Endothelial cell (in vitro differentiated cells): Measurements from ENCODE around the gene LRRC57. TPM values are rescaled to one million over a fixed set of nuclear protein-coding genes. Genes with fewer than 3 reads are reported as not detected.

Experiments used
- DNase-seq: peaks from one replicate; pipeline ENCODE4 v3.0.0; 2021; ENCODE audit warnings: low spot score
- H3K27ac Mint-ChIP-seq: one replicate; pipeline ENCODE4 v1.8.0; 2021; ENCODE audit warnings: mixed read lengths, inconsistent platforms; ENCODE audit not compliant: unreplicated experiment
- H3K27me3 Mint-ChIP-seq: one replicate; pipeline ENCODE4 v1.8.0; 2021; ENCODE audit warnings: mild to moderate bottlenecking, moderate library complexity, mixed read lengths, inconsistent platforms; ENCODE audit not compliant: unreplicated experiment
- H3K36me3 Mint-ChIP-seq: one replicate; pipeline ENCODE4 v1.8.0; 2021; ENCODE audit warnings: mild to moderate bottlenecking, low read depth, mixed read lengths, inconsistent platforms; ENCODE audit not compliant: unreplicated experiment
- H3K4me1 Mint-ChIP-seq: one replicate; pipeline ENCODE4 v1.8.0; 2021; ENCODE audit warnings: mild to moderate bottlenecking, mixed read lengths, inconsistent platforms; ENCODE audit not compliant: unreplicated experiment
- H3K4me3 Mint-ChIP-seq: one replicate; pipeline ENCODE4 v1.8.0; 2021; ENCODE audit warnings: mild to moderate bottlenecking, mixed read lengths, inconsistent platforms; ENCODE audit not compliant: unreplicated experiment
- H3K9me3 Mint-ChIP-seq: one replicate; pipeline ENCODE4 v1.8.0; 2021; ENCODE audit warnings: mixed read lengths, inconsistent platforms; ENCODE audit not compliant: unreplicated experiment
- CTCF ChIP-seq: fragments of 200-600 bp; sonication (generic); IDR thresholded peaks from one replicate; pipeline ENCODE4 v1.5.0; 2021; ENCODE audit warnings: antibody characterized with exemption; ENCODE audit not compliant: unreplicated experiment
- total RNA-seq: library from RNA; stranded (reverse); fragmentation: NEBNext Ultra II Directional; extraction: Animal tissue kit (Norgen Biotek cat#: 25700); gene quantifications from one replicate; pipeline ENCODE4 v1.2.1, GENCODE V29; 2021; ENCODE audit not compliant: unreplicated experiment

Gene LRRC57
- total RNA-seq, 1 donor from 2014 or later = 32.7 TPM

GRCh38 chr15:42528970-42529369 lies 19.6 kb downstream of the LRRC57 start:
- H3K4me1 Mint-ChIP-seq = no peaks in the 10 kb centered on the region
- DNase-seq = no peak
- no peak overlapping the region for H3K27ac Mint-ChIP-seq
- H3K36me3 Mint-ChIP-seq = peaks cover 25% of the 10 kb centered on the region
- H3K4me3 Mint-ChIP-seq = no peak overlapping the region
- H3K27me3 Mint-ChIP-seq = no peaks in the 10 kb centered on the region
- H3K9me3 Mint-ChIP-seq = no peaks in the 10 kb centered on the region
- TF ChIP-seq CTCF = no peak

DNA sequence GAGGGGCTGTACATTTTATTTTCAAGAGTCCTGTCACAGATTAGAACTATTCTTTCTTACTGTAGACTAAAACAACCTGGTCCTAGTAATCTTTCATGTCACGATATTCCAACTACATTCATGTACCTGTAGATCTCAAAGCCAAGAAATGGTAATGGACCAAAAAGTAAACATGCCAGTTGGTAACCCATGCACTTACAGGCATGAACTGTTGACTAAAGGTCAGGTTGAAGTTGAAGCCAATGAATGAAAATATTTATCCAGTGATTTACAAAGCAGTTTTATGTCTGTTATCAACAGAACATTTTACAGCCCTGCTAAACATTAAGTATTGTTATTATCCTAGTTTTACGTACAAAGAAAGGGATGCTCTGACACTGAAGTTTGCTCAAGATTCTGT lies 25.3 kb downstream of the LRRC57 start:
- DNase-seq = no peak
- Mint-ChIP-seq H3K27ac (no peak overlapping the region), H3K9me3 (no peaks in the 10 kb centered on the region), H3K27me3 (no peaks in the 10 kb centered on the region), H3K36me3 (peaks cover 13% of the 10 kb centered on the region), H3K4me1 (no peaks in the 10 kb centered on the region), H3K4me3 (no peak overlapping the region)
- TF ChIP-seq CTCF = no peak

- Mint-ChIP-seq H3K4me1 (no peaks in the 10 kb centered on the region), H3K27me3 (no peaks in the 10 kb centered on the region), H3K36me3 (peaks cover 27% of the 10 kb centered on the region), H3K9me3 (no peaks in the 10 kb centered on the region), H3K27ac (peak overlapping the region; percentile 67), H3K4me3 (no peak overlapping the region)
- DNase-seq = no peak
- TF ChIP-seq CTCF = no peak
Observed at GRCh38 chr15:42511007-42511391, 37.6 kb downstream of the LRRC57 start.

DNA sequence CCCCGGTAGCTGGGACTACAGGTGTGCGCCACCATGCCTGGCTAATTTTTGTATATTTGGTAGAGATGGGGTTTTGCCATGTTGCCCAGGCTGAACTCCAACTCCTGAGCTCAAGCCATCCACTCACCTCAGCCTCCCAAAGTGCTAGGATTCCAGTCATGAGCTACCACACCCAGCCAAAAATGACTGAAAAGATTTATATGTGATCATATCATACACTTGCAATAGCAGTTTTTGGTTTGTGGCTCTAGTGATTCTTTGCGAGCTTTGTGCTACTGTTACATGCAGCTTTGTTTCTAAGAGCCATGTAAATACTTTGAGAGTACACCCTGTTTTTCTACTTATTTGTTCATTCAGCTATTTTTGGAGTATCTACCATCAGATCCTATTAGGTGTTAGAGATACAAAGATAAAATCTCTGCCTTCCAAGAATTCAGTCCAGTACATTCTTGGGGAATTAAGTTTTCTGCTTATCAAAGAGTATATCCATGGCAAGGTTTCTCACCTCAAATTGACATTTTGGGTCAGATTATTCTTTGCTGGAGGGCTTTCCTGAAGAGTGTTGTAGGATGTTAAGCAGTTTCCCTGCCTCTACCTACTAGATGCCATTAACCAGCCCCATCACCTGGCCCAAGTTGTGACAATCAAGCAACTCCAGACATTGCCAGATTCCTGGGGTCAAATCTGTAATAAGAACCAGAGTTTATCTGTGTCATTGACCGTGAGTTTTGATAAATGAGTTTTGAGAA lies 38.2 kb downstream of the LRRC57 start:
- TF ChIP-seq CTCF = no peak
- Mint-ChIP-seq H3K27me3 (no peaks in the 10 kb centered on the region), H3K27ac (no peak overlapping the region), H3K4me1 (no peaks in the 10 kb centered on the region), H3K4me3 (no peak overlapping the region), H3K9me3 (no peaks in the 10 kb centered on the region), H3K36me3 (peaks cover 22% of the 10 kb centered on the region)
- DNase-seq = no peak

DNA sequence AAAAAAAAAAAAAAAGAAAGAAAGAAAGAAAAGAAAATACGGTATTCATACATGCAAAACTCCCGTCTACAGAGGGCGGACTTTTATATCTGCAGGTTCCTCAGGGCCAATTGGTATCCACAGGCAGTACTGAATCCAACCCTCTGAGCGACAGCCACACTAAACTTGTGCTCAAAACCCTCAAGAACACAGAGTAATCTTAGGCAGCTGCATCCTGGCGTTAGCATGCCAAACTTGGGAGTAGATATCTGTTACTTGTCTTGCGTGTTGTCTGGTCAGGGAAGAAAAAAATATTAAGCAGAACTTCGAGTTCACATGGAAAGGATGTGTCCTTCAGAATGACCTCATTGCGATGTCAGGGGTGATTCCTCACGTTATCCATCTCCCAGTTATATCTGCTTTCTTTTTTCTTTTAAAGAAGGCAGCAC lies 40.3 kb downstream of the LRRC57 start:
- no peak for DNase-seq
- Mint-ChIP-seq H3K27ac (peak overlapping the region; percentile 57), H3K4me1 (peaks cover 3% of the 10 kb centered on the region), H3K9me3 (no peaks in the 10 kb centered on the region), H3K36me3 (peaks cover 12% of the 10 kb centered on the region), H3K4me3 (no peak overlapping the region), H3K27me3 (no peaks in the 10 kb centered on the region)
- TF ChIP-seq CTCF = no peak
